Ovary (tissue), 3 donors: ENCODE measurements around the gene SV2C.

ENCODE experiments used
- POLR2A ChIP-seq: fragments of 450-650 bp; IDR thresholded peaks from one replicate; pipeline ENCODE4 v1.6.1; 2017; ENCODE audit warnings: antibody characterized with exemption, mild to moderate bottlenecking, moderate library complexity
- TF ChIP-seq, protein P1 (sequence below), 3 donors: fragments of 450-650 bp in 2 of 3; fragments of 200-600 bp in 1 of 3; IDR thresholded peaks; one replicate each; pipeline versions ENCODE4 v1.5.1 to v1.8.0; 2016 to 2022; ENCODE audit warnings: antibody characterized with exemption in 3 of 3, mild to moderate bottlenecking in 1 of 3
- donor health status: DM: no; HTN: no; CAD: no.

DNA sequence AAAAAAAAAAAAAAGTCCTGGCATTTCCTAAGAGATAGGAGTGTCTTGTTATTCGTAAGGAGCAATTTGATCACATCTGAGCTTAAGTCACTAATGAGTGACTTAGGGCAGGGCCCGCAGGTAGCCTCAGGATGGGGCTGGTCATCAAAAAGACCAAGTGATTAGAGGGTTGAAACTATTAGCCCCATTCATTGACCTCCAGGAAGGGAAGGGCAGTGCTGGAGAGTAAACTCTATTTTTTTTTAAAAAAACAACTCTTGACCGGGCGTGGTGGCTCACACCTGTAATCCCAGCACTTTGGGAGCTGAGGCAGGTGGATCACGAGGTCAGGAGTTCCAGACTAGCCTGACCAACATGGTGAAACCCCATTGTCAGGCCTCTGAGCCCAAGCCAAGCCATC, 273.7 kb downstream of the SV2C start:
- TF ChIP-seq POLR2A = no peak
- TF ChIP-seq, protein P1, sequence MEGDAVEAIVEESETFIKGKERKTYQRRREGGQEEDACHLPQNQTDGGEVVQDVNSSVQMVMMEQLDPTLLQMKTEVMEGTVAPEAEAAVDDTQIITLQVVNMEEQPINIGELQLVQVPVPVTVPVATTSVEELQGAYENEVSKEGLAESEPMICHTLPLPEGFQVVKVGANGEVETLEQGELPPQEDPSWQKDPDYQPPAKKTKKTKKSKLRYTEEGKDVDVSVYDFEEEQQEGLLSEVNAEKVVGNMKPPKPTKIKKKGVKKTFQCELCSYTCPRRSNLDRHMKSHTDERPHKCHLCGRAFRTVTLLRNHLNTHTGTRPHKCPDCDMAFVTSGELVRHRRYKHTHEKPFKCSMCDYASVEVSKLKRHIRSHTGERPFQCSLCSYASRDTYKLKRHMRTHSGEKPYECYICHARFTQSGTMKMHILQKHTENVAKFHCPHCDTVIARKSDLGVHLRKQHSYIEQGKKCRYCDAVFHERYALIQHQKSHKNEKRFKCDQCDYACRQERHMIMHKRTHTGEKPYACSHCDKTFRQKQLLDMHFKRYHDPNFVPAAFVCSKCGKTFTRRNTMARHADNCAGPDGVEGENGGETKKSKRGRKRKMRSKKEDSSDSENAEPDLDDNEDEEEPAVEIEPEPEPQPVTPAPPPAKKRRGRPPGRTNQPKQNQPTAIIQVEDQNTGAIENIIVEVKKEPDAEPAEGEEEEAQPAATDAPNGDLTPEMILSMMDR (IDR thresholded peaks at IDR 0.05) = no peak
